Brain pericyte (primary cell): ENCODE results near the gene DCAF12.
A peak's percentile ranks its signal among the peaks of the same experiment; 100 is the strongest.

Experiments used
- DNase-seq: peaks from one replicate; pipeline ENCODE4 v3.0.0-alpha.2; 2012; ENCODE audit warnings: low read depth, low spot score

Gene DCAF12

DNA sequence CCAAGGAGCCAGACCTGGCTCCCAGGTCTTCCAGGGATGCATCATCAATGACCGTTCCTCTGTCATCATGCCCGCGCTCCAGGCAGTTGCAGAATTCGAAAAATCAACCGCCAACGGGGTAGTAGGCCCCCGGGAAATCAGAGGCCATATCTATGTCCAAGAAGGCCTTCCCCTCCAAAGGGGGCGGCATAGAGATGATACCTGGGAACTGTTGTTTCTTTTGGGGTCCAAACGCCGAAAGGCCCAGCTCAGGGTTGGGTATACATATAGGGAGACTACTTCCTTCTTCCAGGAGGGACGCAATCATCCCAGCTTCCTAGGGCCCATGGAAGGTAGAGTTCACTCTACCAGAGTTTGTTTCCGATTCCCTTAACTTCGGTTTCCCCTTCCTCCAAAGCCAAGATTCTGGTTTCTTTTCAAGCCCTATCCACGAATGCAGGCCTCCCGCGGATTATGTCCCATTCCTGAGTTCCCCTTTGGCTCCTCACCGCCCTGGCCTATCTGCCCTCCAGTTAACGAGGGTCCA lies 754 bp downstream of the DCAF12 start:
- DNase-seq, result no peak

DNA sequence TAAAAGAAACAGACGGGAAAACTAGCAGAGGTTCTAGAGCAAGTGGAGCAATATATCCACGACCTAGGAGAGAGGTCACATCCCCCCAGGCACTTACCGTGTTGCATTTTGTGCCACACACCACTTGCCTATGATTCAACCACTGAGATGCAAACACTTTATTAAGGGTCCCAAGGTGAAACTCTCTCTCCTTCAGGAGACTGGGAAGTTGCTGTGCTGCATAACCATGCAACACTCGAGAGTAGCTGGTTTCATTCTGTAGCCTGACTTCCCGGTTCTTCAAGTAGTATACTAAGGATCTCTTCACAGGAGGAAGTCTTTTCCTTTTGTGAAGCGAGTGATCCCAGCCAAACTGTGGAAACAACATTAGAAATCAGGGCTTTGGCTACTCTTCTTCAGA lies 1.6 kb downstream of the DCAF12 start:
- DNase-seq, result no peak

DNA sequence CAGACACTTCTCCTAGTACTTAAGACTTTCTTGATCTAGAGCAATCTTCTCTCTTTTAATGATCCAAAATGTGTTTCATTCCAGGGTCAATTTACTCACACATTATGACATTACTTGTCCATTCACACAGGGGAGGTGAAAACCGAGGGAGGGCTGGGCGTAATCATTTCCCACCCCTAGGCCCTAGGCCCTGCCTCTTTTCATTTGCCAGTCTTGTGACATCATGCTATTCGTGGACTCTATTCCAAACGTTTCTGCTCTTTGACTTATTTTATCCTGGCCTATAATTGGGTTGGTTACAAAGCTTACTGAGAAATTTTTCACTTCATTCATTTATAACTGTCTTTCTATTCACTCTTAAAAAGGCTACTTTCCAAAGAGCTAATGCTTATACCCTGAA lies 2.4 kb downstream of the DCAF12 start:
- DNase-seq, result no peak

DNA sequence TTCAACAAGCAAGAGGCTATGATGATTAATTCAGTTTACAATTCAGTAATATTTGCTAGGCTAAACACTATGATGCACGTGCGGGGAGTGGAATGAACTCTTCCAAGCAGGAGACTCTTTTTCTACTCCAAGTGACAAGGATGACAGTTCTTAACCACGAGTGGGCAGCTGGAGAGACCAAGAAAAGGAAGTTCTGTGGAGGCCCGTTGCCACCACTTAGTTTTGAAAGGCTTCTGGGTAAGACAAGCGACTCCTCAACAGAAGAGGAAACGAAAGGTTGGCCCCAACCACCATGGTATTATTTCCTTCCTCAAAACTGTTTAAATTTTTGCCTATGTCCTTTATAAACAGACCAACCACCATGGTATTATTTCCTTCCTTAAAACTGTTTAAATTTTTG lies 2.8 kb downstream of the DCAF12 start:
- no peak for DNase-seq

DNA sequence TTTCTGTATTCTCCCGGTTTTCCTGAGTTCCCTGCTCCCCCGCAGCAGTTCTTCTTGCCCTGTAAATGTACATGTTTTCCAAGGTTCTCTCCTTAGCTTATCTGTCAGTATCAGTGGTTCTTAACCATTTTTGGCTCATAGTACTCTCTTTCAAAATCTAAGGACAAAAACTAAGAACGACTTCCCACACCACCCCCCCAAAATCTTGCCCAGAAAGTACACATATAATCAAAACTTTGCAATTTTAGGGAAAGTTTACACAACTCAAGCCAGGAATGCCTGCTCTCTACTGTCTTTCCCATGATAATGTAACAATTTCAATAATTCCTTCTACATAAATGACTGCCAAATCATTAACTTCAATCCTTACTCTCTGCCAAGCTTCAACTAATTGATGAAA lies 4.5 kb downstream of the DCAF12 start:
- no peak for DNase-seq

DNA sequence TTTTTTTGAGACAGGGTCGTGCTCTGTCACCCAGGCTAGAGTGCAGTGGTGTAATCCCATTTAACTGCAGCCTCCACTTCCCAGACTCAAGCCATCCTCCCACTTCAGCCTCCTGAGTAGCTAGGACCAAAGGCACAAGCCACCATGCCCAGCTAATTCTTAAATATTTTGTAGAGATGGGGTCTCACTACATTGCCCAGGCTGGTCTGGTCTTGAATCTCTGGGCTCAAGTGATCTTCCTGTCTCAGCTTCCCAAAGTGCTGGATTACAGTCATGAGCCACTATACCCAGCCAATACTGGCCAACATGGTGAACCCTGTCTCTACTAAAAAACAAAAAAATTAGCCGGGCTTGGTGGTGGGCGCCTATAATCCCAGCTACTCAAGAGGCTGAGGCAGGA lies 6.8 kb downstream of the DCAF12 start:
- no peak for DNase-seq

DNA sequence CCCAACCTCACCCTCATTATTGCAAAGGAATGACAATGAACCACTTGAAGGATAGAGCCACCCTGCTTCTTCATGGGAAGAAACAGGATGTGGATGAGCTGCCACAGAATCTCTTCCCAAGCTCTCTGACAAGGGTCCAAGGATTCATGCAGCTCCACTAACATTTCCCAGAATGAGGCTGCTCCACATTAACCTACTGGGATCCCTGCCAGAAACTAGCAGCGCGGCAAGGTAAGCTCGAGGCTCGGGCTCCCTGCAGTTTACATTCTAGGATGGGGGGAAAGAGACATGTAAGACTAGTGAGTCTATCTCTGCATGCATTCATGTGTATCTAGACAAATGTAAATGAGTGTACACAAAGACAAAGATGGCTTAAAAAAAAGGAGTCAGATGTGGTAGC lies 12.1 kb downstream of the DCAF12 start:
- DNase-seq, result no peak

DNA sequence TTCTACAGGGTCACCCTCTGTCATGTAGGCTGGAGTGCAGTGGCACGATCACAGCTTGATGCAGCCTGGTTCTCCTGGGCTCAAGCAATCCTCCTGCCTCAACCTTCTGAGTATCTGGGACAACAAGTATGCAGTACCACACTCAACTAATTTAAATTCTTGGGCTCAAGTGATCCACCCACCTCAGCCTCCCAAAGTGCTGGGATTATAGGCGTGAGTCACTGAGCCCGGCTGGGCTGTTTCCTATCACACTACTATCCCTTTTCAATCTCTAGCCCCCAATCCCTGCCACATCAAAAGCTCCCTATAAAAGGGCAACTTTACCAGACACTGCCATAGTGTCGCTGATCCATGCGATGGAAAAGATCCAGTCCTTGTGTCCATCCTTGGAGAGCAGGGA lies 20.4 kb downstream of the DCAF12 start:
- no peak for DNase-seq

DNA sequence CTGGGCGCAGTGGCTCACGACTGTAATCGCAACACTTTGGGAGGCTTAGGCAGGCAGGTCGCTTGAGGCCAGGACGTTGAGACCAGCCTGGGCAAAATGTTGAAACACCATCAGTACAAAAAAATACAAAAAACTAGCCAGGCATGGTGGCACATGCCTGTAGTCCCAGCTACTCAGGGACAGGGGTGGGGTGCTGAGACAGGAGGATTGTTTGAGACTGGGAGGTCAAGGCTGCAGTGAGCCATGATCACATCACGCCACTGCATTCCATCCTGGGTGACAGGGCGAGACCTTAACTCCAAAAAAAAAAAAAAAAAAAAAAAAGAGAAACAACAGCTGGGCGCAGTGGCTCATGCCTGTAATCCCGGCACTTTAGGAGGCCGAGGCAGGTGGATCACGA lies 23.7 kb downstream of the DCAF12 start:
- DNase-seq, result no peak

DNA sequence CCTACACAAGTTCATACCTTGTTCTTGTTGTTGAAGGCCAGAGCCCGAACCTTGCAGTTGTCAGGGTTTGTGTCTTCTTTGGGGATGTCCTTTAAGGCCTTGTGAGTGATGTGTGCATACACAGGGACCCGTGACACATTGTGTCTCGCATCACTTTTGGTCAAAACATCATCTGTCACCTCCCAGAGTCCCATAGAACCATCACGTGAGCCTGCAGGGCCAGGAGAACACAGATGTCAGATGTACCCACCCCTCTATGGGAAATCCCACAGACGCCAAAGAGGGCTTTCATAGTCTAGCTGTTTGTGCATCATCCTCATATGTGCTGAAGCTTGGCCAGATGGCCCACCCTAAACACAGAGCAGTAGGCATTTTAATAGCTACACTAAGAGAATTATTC lies 28.2 kb downstream of the DCAF12 start:
- DNase-seq, result no peak

DNA sequence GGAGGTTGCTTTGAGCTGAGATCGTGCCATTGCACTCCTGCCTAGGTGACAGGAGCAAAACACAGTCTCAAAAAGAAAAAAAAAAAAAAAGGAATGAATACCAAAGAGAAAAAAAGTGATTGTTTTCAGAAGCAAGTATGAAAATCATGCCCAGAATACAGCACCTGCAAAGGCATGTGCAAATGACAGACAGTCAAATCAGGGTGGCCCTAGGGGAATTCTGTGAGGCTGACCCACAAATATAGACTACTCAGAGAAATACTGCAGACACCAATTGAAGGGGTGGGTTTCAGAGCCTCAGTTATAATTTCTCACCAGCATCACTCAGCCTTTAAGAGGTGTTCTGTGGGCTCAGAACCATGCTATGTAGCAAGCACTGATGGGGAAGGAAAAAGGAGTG lies 28.6 kb downstream of the DCAF12 start:
- DNase-seq, result no peak

DNA sequence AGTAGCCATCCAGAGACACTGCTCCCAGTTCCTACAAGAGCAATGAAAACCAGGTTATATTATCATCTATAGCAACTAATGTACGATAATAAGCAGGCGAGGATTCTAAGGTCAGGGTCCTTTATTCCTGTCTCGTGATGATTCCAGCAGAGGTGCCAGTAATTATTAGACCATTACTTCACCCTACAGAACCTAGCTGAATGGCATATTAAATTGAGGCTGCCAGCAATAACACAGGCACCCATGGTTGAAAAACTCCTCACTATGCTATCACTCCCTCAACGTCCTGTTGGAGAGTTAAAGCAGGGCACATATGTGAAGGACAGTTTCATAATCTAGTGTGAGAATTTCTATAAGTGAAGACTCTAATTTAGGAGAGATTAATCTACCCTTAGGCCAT lies 29.7 kb downstream of the DCAF12 start:
- DNase-seq, result no peak

DNA sequence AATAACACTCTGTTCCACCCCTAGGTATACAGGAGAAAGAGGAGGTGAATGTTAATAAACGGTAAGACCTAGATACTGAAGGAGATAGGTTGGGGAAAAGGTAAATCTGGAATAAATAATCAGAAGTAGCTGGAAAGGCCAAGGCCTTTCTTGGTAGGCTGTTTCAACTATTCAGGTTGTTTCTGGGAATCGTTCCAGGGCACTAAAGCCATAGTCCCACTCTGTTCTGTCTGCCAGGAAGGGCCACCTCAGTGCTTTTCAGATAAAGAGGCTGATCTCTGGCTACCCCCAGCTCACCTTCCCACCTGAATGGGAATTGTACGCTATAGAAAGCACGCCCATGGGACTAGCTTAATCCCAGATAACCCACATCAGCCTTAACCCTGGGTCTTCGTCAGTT lies 32.9 kb downstream of the DCAF12 start:
- DNase-seq, result no peak

DNA sequence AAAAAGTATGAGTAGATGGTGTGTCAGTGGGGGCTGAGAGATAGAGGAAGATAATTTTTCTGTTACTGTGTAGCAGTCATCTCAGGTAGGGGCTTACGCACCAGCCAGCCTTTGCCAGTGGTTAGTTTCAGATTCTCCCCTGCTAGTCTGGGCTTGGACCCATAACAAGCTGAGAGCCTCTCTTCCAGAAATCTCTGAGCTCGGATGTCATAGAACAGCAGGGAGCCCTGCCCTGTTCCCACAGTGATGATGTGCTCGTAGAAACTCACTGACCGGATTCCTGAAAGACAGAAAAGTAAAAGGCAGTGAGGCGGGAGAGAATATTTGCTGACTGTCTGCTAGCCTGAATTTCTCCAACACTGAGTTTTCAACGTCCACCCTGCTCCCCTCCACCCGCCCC lies 37.2 kb downstream of the DCAF12 start:
- DNase-seq, result peak; percentile 60

DNA sequence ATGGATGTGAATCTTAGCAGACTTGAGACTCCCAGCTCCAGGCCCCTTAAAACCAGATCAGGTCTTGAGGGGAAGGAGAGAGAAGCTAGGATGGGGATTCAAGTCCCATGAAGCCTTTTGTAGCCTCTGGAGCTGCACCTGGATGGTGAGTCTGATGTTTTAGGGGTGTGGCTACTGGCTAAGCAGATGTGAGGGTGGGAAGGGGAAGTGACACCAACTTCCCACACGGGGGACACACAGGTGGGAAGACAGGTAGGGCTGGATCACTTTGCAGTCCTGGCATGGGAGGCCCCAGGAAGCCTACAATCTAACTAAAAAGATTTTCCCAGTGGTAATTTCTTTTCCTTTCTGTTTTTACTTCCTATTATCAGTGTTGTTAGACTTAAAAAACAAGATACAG lies 39.1 kb downstream of the DCAF12 start:
- no peak for DNase-seq

DNA sequence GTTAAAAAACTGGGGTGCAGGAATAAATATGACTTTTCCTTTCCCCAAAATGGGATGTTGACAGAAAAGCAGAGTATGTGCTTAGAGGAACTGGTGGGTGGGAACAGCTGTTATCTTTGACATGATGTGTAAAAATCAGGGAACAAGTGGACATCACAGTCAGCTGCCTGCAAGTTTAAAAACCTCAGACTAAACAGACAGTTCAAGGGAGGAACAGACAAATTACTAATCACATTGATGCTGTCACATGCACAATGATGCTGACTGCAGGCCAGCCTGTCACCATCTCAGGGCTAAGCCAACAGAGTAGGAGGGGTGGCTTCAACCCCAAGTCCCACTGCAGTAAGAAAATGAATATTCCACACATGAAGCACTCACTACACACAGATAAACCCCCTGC lies 39.6 kb downstream of the DCAF12 start:
- no peak for DNase-seq

DNA sequence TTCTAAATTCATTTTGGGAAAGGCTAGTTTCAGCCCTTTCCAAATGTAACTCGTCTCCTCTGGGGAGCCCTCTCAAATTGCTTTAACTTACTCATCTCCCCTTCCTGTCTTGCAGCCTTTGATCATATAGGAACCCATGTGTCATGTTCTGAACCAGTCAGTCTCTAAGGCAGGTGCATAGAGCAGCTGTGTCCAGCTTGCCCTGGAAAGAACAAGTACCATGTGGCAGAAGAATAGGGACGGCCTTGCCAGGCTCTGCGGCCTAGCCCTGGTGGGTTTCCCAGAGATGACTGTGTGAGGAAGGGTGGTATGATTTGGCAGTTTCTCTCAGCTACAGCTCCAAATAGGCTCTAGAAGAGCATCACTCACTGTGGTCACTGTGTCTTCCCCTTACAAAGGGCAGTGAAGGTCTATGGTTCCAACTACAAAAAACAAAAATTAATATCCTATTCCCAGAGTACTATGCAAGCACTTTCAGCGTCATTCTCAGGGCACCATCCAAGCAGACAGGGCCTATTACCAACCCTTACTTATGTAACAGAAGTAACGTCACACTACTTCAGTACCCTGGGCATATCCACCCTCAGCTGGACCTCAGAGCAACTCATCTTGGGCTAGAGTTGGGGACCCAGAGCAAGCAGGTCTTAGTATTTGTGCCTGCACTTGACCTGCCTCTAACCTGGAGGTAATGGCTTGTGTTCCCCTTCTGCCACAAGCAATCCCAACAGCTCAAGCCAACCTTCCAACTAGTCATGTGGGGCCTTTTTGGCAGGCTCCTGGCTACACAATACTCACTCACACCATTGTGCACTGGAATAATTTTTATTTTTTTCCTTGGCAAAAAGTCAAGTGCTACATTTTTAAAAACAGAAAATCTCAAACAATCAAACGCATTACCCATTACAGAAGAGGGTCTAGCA lies 40.7 kb downstream of the DCAF12 start:
- DNase-seq, result no peak

DNA sequence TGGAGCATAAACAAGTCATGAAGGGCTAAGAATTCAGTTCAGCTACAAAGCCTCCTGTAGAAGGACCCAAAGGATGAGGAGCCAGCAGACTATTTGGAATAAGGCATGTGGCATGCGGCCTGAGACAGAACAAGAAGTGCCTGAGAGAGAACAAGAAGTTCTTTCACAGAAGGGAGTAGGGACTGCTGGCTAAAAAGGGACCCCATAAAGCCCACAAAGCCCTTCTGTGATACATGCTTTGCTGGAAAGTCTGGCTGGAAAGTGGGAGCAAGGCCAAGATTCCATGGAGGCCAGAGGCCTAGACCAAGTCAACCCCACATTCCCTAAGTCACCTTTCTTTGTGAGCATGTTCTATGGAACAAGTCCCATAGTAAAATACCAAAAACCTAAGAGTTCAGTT lies 41.9 kb downstream of the DCAF12 start:
- no peak for DNase-seq

DNA sequence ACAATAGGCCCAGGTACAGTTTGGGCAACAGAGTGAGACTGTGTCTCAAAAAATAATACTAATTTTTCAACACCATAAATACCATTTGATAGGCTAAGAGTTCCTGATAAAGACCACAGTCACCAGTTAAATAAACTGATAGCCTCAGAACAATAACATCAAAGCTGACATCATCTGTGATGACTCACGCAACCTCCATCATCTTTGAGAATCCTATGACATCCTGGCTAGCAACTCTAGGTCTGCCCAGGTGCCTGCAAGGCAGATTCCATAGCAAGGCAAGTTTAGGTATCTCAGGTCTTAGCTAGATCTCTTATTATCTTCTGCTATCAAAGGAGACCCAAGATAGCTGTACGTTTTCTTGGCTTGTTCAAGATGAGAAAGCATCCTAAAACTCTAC lies 47.3 kb downstream of the DCAF12 start:
- no peak for DNase-seq

DNA sequence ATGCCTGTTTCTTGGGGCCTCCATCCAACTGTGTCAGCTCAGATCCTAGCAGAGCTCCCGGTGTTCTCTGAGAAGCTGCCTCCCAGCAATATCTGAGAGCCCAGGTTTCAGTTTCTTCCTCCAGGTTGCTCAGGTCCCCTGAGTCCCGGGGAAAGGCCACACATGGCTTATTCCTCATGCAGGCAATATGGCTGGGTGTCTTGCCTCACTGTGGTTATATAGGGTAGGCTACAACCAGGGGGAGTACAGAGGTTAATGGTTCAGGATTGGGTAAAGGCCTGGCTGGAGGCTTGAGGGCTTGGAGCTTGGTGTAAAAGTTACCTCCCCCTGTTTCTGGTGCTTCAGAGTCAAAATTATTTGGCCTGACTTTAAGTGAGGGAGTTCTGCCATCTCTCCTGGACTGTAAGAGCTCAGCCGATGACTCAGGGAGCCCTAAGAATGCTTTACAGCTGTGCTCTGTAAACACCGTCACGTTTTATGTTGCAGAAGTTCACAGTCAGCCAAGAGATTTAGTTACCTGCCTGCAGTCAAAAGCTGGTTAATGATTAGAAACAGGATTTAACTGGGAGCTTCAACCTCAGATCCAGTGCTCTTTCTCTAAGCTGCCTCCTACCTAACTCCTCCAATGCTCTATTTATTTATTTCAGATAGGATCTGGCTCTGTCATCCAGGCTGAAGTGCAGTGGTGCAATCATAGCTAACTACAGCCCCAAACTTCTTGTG lies 53.5 kb downstream of the DCAF12 start:
- no peak for DNase-seq

DNA sequence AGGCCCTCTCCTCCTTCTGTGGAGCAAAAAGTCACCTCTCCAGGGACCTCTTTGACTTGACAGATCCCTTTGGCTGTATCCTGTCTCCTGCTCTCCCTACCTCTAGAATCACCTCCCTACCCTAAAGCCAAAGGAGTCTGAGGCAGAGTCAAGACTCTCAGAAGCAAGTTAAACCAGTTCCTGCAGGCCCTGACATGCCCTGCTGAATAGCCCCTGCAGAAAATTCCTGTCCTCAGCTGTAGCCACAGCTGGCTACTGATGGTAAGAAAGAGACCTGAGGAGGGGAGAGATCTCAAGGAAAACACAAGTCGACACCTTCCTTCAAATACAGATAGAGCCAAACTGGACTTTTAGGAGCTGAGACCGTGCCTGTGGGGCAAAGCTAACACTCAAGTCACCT lies 54.1 kb downstream of the DCAF12 start:
- DNase-seq, result no peak

DNA sequence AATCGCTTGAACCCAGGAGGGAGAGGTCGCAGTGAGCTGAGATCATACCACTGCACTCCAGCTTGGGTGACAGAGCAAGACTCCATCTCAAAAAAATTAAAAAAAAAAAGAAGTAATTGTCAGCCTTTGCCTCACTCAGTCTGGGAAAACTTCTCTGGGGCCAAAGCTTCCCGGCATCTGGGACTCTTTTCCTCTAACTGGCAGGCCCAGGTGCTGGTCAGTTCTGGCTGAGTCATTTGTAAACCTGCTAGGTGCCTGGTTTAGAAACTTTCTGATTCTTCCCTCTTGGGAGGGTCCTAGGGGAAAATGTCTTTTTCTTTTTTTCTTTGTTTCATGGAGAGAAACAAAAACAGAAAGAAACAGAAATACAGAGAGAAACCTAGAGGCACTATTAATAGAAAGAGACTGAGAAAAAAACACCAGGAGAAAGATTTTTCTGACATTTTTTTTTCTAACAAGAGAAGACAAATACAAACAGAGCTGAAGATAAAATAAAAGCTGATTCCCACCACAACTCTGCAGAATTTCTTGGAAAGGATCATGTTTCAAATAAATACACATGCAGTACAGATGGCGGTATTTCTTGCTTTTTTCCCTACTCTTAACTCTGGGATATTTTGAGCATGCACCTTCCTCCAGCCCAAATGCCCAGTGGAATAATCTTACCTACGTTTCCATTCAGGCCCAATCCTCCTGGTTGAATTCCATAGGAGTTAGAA lies 55.7 kb downstream of the DCAF12 start:
- no peak for DNase-seq
